MM.1S (cell line): ENCODE measurements around the gene TMEM51.

Experiments
- DNase-seq: peaks from one replicate; pipeline ENCODE4 v3.0.0-alpha.2; 2015
- H2AFZ ChIP-seq: fragments of 300-600 bp; sonication (generic); 2 replicates; pipeline ENCODE4 v1.6.0; 2016; ENCODE audit warnings: antibody characterized with exemption, low read length
- H3F3A ChIP-seq: fragments of 300-600 bp; sonication (generic); 2 replicates; pipeline ENCODE4 v1.6.1; 2016; ENCODE audit warnings: mild to moderate bottlenecking, antibody characterized with exemption, low read length, moderate library complexity, mixed read lengths; ENCODE audit not compliant: insufficient read depth
- H3K27ac ChIP-seq: fragments of 300-600 bp; sonication (generic); 2 replicates; pipeline ENCODE4 v1.5.1; 2016; ENCODE audit warnings: mild to moderate bottlenecking, low read length
- H3K27me3 ChIP-seq: fragments of 300-600 bp; sonication (generic); replicated peaks from 2 replicates; pipeline ENCODE4 v1.6.0; 2016; ENCODE audit warnings: low read length; ENCODE audit not compliant: insufficient read depth
- H3K36me3 ChIP-seq: fragments of 300-600 bp; sonication (generic); replicated peaks from 2 replicates; pipeline ENCODE4 v1.6.1; 2016; ENCODE audit warnings: mild to moderate bottlenecking, low read length, mixed read lengths; ENCODE audit not compliant: insufficient read depth
- H3K4me1 ChIP-seq: fragments of 300-600 bp; sonication (generic); 2 replicates; pipeline ENCODE4 v1.6.1; 2016; ENCODE audit warnings: low read length, mixed read lengths
- H3K4me2 ChIP-seq: fragments of 300-600 bp; sonication (generic); 2 replicates; pipeline ENCODE4 v1.6.0; 2016; ENCODE audit warnings: low read depth, low read length
- H3K4me3 ChIP-seq: fragments of 300-600 bp; sonication (generic); 2 replicates; pipeline ENCODE4 v1.5.1; 2016; ENCODE audit warnings: low read length, mixed read lengths
- H3K79me2 ChIP-seq: fragments of 300-600 bp; sonication (generic); 2 replicates; pipeline ENCODE4 v1.6.1; 2016; ENCODE audit warnings: mixed run types, low read length, mixed read lengths
- H3K9ac ChIP-seq: fragments of 300-600 bp; sonication (generic); 2 replicates; pipeline ENCODE4 v1.6.1; 2016; ENCODE audit warnings: low read length, mixed read lengths
- H3K9me2 ChIP-seq: fragments of 300-600 bp; sonication (generic); replicated peaks from 2 replicates; pipeline ENCODE4 v1.6.1; 2016; ENCODE audit warnings: mild to moderate bottlenecking, low read length, mixed read lengths; ENCODE audit not compliant: insufficient read depth
- H3K9me3 ChIP-seq: fragments of 300-600 bp; sonication (generic); replicated peaks from 2 replicates; pipeline ENCODE4 v1.6.1; 2016; ENCODE audit warnings: mild to moderate bottlenecking, low read length, mixed read lengths; ENCODE audit not compliant: insufficient read depth
- H4K20me1 ChIP-seq: fragments of 300-600 bp; sonication (generic); 2 replicates; pipeline ENCODE4 v1.6.1; 2016; ENCODE audit warnings: mild to moderate bottlenecking, low read length, moderate library complexity, mixed read lengths; ENCODE audit not compliant: insufficient read depth
- CTCF ChIP-seq: fragments of 300-600 bp; sonication (generic); IDR thresholded peaks from 2 replicates; pipeline ENCODE4 v1.5.1; 2016; ENCODE audit warnings: antibody characterized with exemption, low read length, mixed read lengths
- EZH2 ChIP-seq: fragments of 300-600 bp; sonication (generic); optimal IDR thresholded peaks from 2 replicates; pipeline ENCODE3; 2017; ENCODE audit warnings: low read depth, mild to moderate bottlenecking, antibody characterized with exemption, low read length, mixed read lengths
- EZH2phosphoT487 ChIP-seq: fragments of 300-600 bp; sonication (generic); IDR thresholded peaks from 2 replicates; pipeline ENCODE4 v1.6.1; 2018; ENCODE audit warnings: antibody characterized with exemption, low read length

Gene TMEM51

DNA sequence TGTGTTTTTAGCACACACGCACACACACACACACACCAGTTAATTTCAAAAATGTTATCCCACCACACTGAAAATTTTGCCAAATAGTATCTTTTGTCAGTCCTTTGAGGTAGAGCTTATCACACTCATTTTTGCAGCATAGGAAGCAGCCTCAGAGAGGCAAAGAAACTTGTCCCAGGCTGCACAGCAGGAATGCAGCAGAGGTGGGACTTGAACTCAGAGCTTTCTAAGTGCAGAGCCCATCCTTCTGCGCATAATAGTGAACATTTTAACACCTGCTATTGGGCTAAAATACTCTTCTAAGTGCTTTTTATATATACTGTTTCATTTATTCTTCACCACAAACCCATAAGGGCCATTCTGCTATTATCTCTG lies 108.4 kb downstream of the TMEM51 start:
- DNase-seq: no peak
- Histone ChIP-seq H3K4me3 (no peak overlapping the region; the same call in 1 of the 2 replicates), H3K9me3 (no peaks in the 10 kb centered on the region), H4K20me1 (no peaks in the 10 kb centered on the region), H3F3A (peaks cover 10% of the 10 kb centered on the region), H3K9ac (no peak overlapping the region; the same call in 1 of the 2 replicates), H3K36me3 (no peaks in the 10 kb centered on the region), H3K9me2 (no peaks in the 10 kb centered on the region), H3K4me1 (peaks cover 26% of the 10 kb centered on the region), H2AFZ (0 out of 2 replicates have a peak overlapping the region, but pooled peaks have one; percentile 90), H3K27me3 (no peaks in the 10 kb centered on the region), H3K79me2 (no peaks in the 10 kb centered on the region), H3K27ac (no peak overlapping the region), H3K4me2 (peak overlapping the region; percentile 84; the same call in 1 of the 2 replicates)
- no peak for TF ChIP-seq EZH2

GRCh38 chr1:15262706-15263105 lies 109.2 kb downstream of the TMEM51 start:
- Histone ChIP-seq H3K36me3 (no peaks in the 10 kb centered on the region), H3K9me3 (no peaks in the 10 kb centered on the region), H3K4me1 (peaks cover 23% of the 10 kb centered on the region), H3K27me3 (no peaks in the 10 kb centered on the region), H3K27ac (no peak overlapping the region), H3K79me2 (no peaks in the 10 kb centered on the region), H2AFZ (no peak overlapping the region), H3F3A (peaks cover 9% of the 10 kb centered on the region), H3K4me3 (no peak overlapping the region), H3K9me2 (no peaks in the 10 kb centered on the region), H4K20me1 (no peaks in the 10 kb centered on the region), H3K9ac (no peak overlapping the region), H3K4me2 (no peak overlapping the region)
- TF ChIP-seq CTCF (no peak), EZH2 (no peak), EZH2phosphoT487 (no peak)
- no peak for DNase-seq

- no peaks in the 10 kb centered on the region for H3K79me2 ChIP-seq
- no peaks in the 10 kb centered on the region for H3K36me3 ChIP-seq
Measured at GRCh38 chr1:15264769-15265168, 111.2 kb downstream of the TMEM51 start.

More at GRCh38 chr1:15264769-15265168, 111.2 kb downstream of the TMEM51 start:
- Histone ChIP-seq H3K27ac (no peak overlapping the region), H3K9me3 (no peaks in the 10 kb centered on the region), H3K4me2 (no peak overlapping the region), H3K4me1 (peaks cover 12% of the 10 kb centered on the region), H3K4me3 (no peak overlapping the region), H3K9me2 (no peaks in the 10 kb centered on the region), H4K20me1 (no peaks in the 10 kb centered on the region), H3K27me3 (no peaks in the 10 kb centered on the region), H3K9ac (no peak overlapping the region), H3F3A (0 out of 2 replicates have a peak, but pooled peaks cover 3% of the 10 kb centered on the region), H2AFZ (no peak overlapping the region)
- TF ChIP-seq EZH2phosphoT487: no peak
- TF ChIP-seq CTCF: no peak
- TF ChIP-seq EZH2: no peak
- DNase-seq: no peak
